H9 (cell line): ENCODE measurements around the gene FCGR3A. TPM values are rescaled to one million over a fixed set of nuclear protein-coding genes. Genes with fewer than 3 reads are reported as not detected.

Source experiments
- DNase-seq: peaks from one replicate; pipeline ENCODE4 v3.0.0-alpha.2; 2017
- H2AFZ ChIP-seq: one replicate; pipeline ENCODE4 v1.6.1; 2013; ENCODE audit warnings: mild to moderate bottlenecking, low read length, control low read depth, moderate library complexity
- H2AK5ac ChIP-seq: 2 replicates; pipeline ENCODE4 v1.6.1; 2013; ENCODE audit warnings: low read length, control low read depth, mixed read lengths; ENCODE audit not compliant: insufficient read length
- H2BK120ac ChIP-seq: one replicate; pipeline ENCODE4 v1.6.1; 2013; ENCODE audit warnings: low read depth, mild to moderate bottlenecking, low read length, control low read depth, inconsistent platforms; ENCODE audit not compliant: poor library complexity, severe bottlenecking
- H2BK12ac ChIP-seq: 2 replicates; pipeline ENCODE4 v1.6.1; 2013; ENCODE audit warnings: low read length, control low read depth, mixed read lengths, low read depth; ENCODE audit not compliant: insufficient read length
- H2BK15ac ChIP-seq: 2 replicates; pipeline ENCODE4 v1.6.1; 2013; ENCODE audit warnings: low read depth, low read length, control low read depth
- H2BK20ac ChIP-seq: one replicate; pipeline ENCODE4 v1.6.1; 2013; ENCODE audit warnings: low read depth, mild to moderate bottlenecking, low read length, control low read depth, inconsistent platforms; ENCODE audit not compliant: poor library complexity, severe bottlenecking
- H2BK5ac ChIP-seq: 2 replicates; pipeline ENCODE4 v1.6.1; 2013; ENCODE audit warnings: low read length, control low read depth, mixed read lengths; ENCODE audit not compliant: insufficient read length
- H3K14ac ChIP-seq: 2 replicates; pipeline ENCODE4 v1.6.1; 2013; ENCODE audit warnings: low read length, control low read depth; ENCODE audit not compliant: insufficient read depth
- H3K18ac ChIP-seq: 2 replicates; pipeline ENCODE4 v1.6.1; 2013; ENCODE audit warnings: low read depth, mild to moderate bottlenecking, mixed read lengths, low read length, control low read depth; ENCODE audit not compliant: insufficient read length
- H3K23ac ChIP-seq: 2 replicates; pipeline ENCODE4 v1.6.1; 2013; ENCODE audit warnings: low read length, control low read depth, mixed read lengths, low read depth; ENCODE audit not compliant: insufficient read length
- H3K23me2 ChIP-seq: 2 replicates; pipeline ENCODE4 v1.6.1; 2013; ENCODE audit warnings: low read depth, mild to moderate bottlenecking, mixed read lengths, low read length, control low read depth; ENCODE audit not compliant: insufficient read length, poor library complexity, severe bottlenecking
- H3K27ac ChIP-seq: 2 replicates; pipeline ENCODE4 v1.5.1; 2013; ENCODE audit warnings: low read length, control low read depth, mixed read lengths, low read depth; ENCODE audit not compliant: insufficient read length
- H3K27me3 ChIP-seq: 2 replicates; pipeline ENCODE4 v1.6.1; 2013; ENCODE audit warnings: low read length, control low read depth, inconsistent platforms; ENCODE audit not compliant: insufficient read depth
- H3K4ac ChIP-seq: 2 replicates; pipeline ENCODE4 v1.6.1; 2013; ENCODE audit warnings: low read depth, mild to moderate bottlenecking, control low read depth, inconsistent platforms, low read length, moderate library complexity
- H3K4me1 ChIP-seq: 2 replicates; pipeline ENCODE4 v1.6.1; 2013; ENCODE audit warnings: low read length, control low read depth, inconsistent platforms; ENCODE audit not compliant: insufficient read depth
- H3K4me2 ChIP-seq: 2 replicates; pipeline ENCODE4 v1.6.1; 2013; ENCODE audit warnings: low read length, control low read depth, mixed read lengths; ENCODE audit not compliant: insufficient read length, insufficient read depth
- H3K56ac ChIP-seq: 2 replicates; pipeline ENCODE4 v1.6.1; 2013; ENCODE audit warnings: low read depth, mild to moderate bottlenecking, mixed read lengths, low read length, control low read depth; ENCODE audit not compliant: insufficient read length
- H3K79me1 ChIP-seq: 2 replicates; pipeline ENCODE4 v1.6.1; 2013; ENCODE audit warnings: low read depth, mild to moderate bottlenecking, moderate library complexity, low read length, control low read depth, inconsistent platforms; ENCODE audit not compliant: insufficient read depth, poor library complexity, severe bottlenecking
- H3K79me2 ChIP-seq: 2 replicates; pipeline ENCODE4 v1.6.1; 2013; ENCODE audit warnings: low read length, control low read depth, inconsistent platforms; ENCODE audit not compliant: insufficient read depth
- H3K9ac ChIP-seq: 2 replicates; pipeline ENCODE4 v1.6.1; 2013; ENCODE audit warnings: low read length, control low read depth, mixed read lengths; ENCODE audit not compliant: insufficient read length; ENCODE audit errors: extremely low read depth
- H3K9me3 ChIP-seq: one replicate; pipeline ENCODE4 v1.6.1; 2013; ENCODE audit warnings: low read depth, low read length, inconsistent platforms; ENCODE audit not compliant: control insufficient read depth
- H3T11ph ChIP-seq: one replicate; pipeline ENCODE4 v1.6.1; 2013; ENCODE audit warnings: mild to moderate bottlenecking, low read length, control low read depth, inconsistent platforms
- H4K20me1 ChIP-seq: one replicate; pipeline ENCODE4 v1.6.1; 2013; ENCODE audit not compliant: control insufficient read depth, insufficient read length, insufficient read depth
- H4K5ac ChIP-seq: 2 replicates; pipeline ENCODE4 v1.6.1; 2013; ENCODE audit warnings: low read depth, mild to moderate bottlenecking, mixed read lengths, low read length, control low read depth; ENCODE audit not compliant: insufficient read length
- H4K8ac ChIP-seq: replicated peaks from 2 replicates; pipeline ENCODE4 v1.6.1; 2013; ENCODE audit warnings: low read length, control low read depth, mixed read lengths, low read depth; ENCODE audit not compliant: insufficient read length
- H4K91ac ChIP-seq: 2 replicates; pipeline ENCODE4 v1.6.1; 2013; ENCODE audit warnings: low read depth, mild to moderate bottlenecking, moderate library complexity, mixed read lengths, low read length, control low read depth; ENCODE audit not compliant: insufficient read length
- H3K27ac Mint-ChIP-seq, 3 experiments: 2 replicates in 2 of 3; 3 replicates in 1 of 3; pipeline ENCODE4 v1.8.0; 2020 to 2021; ENCODE audit warnings: mixed read lengths in 3 of 3, mild to moderate bottlenecking in 1 of 3, moderate library complexity in 1 of 3
- H3K27me3 Mint-ChIP-seq: 2 replicates; pipeline ENCODE4 v1.8.0; 2021; ENCODE audit warnings: low read depth, mild to moderate bottlenecking, moderate library complexity, mixed read lengths
- H3K36me3 Mint-ChIP-seq, 3 experiments: 2 replicates in 2 of 3; 3 replicates in 1 of 3; pipeline ENCODE4 v1.8.0; 2020 to 2021; ENCODE audit warnings: low read depth in 3 of 3, mixed read lengths in 3 of 3; ENCODE audit not compliant: insufficient read depth in 1 of 3
- H3K4me1 Mint-ChIP-seq, 2 experiments: 2 replicates each; pipeline ENCODE4 v1.8.0; 2020; ENCODE audit warnings: mixed read lengths in 2 of 2
- H3K4me3 Mint-ChIP-seq, 2 experiments: 2 replicates in 1 of 2; 3 replicates in 1 of 2; pipeline ENCODE4 v1.8.0; 2020 to 2021; ENCODE audit warnings: mild to moderate bottlenecking in 2 of 2, mixed read lengths in 2 of 2, moderate library complexity in 1 of 2
- H3K9me3 Mint-ChIP-seq, 2 experiments: 2 replicates in 1 of 2; 3 replicates in 1 of 2; pipeline ENCODE4 v1.8.0; 2020; ENCODE audit warnings: mild to moderate bottlenecking in 2 of 2, mixed read lengths in 2 of 2, moderate library complexity in 1 of 2
- WGBS: extraction: QIAGEN DNeasy Blood & Tissue Kit; methylation state at CpG from one replicate; pipeline ENCODE4 v1.1.7; 2013; ENCODE audit warnings: missing lambda C conversion rate, low lambda C conversion rate, mixed read lengths; ENCODE audit not compliant: insufficient read length; ENCODE audit errors: extremely low coverage; 5-methylcytosine and 5-hydroxymethylcytosine counted together
- total RNA-seq: library from RNA; stranded (reverse); gene quantifications from 2 replicates; pipeline ENCODE4 v1.2.1, GENCODE V29; 2021
- TF ChIP-seq, protein P1 (sequence below): fragments of 200-600 bp; sonication (generic); conservative IDR thresholded peaks from 3 replicates; pipeline ENCODE4 v1.8.0; 2021; ENCODE audit warnings: antibody characterized with exemption, mild to moderate bottlenecking

FCGR3A gene
- total RNA-seq, 1 experiment from 2014 or later = not detected

DNA sequence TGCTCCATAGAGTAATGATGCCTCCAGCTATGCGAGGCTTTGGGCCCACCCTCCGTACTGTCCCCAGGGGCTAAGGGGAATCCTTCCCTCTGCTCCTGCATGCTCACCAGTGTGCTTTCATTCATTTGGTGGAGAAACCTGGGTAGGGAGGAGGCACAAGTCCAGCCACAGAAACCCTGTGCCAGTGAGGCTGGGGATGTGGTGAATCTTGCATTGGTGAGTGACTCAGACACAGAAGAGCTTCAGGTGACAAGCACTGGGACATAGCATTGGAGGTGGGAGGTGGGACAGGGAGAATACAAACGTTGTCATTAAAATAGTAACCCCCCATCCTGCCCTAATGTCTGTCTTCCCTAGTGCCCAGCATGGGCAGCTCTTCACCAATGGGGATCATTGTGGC lies 39.1 kb downstream of the FCGR3A start:
- no peak overlapping the region for H4K8ac ChIP-seq
- no peak overlapping the region for H2BK20ac ChIP-seq
- H3K79me2 ChIP-seq = no peaks in the 10 kb centered on the region
- H3K4me2 ChIP-seq = no peak overlapping the region
- H3T11ph ChIP-seq = no peak overlapping the region
- WGBS = no CpG with 5 or more reads among the region's 3 CpGs
- H4K5ac ChIP-seq = no peak overlapping the region
- H2BK5ac ChIP-seq = no peak overlapping the region
- Mint-ChIP-seq H3K4me1 (peaks cover 18 to 27% of the 10 kb centered on the region in 2 experiments), H3K4me3 (no peak overlapping the region), H3K27ac (peak overlapping the region in 1 of 3 experiments; percentile 23; a peak in 1 of 7 replicates), H3K9me3 (no peaks in the 10 kb centered on the region; a peak in 2 of 5 replicates), H3K36me3 (no peaks in the 10 kb centered on the region), H3K27me3 (no peaks in the 10 kb centered on the region; the same call in none of the 2 replicates)
- no peak for DNase-seq
- no peaks in the 10 kb centered on the region for H3K23me2 ChIP-seq
- no peaks in the 10 kb centered on the region for H3K9me3 ChIP-seq
- H3K79me1 ChIP-seq = no peaks in the 10 kb centered on the region
- H2BK12ac ChIP-seq = no peak overlapping the region
- no peak overlapping the region for H3K27ac ChIP-seq
- H2BK120ac ChIP-seq = no peak overlapping the region
- H2AK5ac ChIP-seq = no peak overlapping the region
- no peaks in the 10 kb centered on the region for H3K4me1 ChIP-seq
- H3K14ac ChIP-seq = no peak overlapping the region
- no peaks in the 10 kb centered on the region for H4K20me1 ChIP-seq
- no peak overlapping the region for H3K56ac ChIP-seq
- H4K91ac ChIP-seq = no peak overlapping the region
- no peak overlapping the region for H3K18ac ChIP-seq
- TF ChIP-seq, protein P1, sequence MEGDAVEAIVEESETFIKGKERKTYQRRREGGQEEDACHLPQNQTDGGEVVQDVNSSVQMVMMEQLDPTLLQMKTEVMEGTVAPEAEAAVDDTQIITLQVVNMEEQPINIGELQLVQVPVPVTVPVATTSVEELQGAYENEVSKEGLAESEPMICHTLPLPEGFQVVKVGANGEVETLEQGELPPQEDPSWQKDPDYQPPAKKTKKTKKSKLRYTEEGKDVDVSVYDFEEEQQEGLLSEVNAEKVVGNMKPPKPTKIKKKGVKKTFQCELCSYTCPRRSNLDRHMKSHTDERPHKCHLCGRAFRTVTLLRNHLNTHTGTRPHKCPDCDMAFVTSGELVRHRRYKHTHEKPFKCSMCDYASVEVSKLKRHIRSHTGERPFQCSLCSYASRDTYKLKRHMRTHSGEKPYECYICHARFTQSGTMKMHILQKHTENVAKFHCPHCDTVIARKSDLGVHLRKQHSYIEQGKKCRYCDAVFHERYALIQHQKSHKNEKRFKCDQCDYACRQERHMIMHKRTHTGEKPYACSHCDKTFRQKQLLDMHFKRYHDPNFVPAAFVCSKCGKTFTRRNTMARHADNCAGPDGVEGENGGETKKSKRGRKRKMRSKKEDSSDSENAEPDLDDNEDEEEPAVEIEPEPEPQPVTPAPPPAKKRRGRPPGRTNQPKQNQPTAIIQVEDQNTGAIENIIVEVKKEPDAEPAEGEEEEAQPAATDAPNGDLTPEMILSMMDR = no peak
- no peak overlapping the region for H3K9ac ChIP-seq
- H2AFZ ChIP-seq = no peak overlapping the region
- no peaks in the 10 kb centered on the region for H3K27me3 ChIP-seq
- no peak overlapping the region for H3K23ac ChIP-seq
- H2BK15ac ChIP-seq = no peak overlapping the region
- no peak overlapping the region for H3K4ac ChIP-seq
